ENCODE data around the gene GTPBP3.
A peak's percentile ranks its signal among the peaks of the same experiment; 100 is the strongest.

Gene GTPBP3

DNA sequence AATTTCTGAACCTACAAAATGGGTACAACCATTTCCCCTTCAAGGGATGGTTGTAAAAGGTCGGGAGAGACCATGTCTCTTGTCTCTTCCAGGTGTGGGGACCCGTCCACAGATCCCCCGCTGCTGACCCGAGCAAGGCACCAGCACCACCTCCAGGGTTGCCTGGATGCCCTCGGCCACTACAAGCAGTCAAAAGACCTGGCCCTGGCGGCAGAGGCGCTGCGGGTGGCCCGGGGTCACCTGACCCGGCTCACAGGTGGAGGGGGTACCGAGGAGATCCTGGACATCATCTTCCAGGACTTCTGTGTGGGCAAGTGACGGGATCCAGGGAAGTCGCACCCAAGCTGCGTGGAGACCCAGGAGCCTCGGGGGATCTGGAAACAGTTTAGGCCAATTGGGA is 4.0 kb downstream of the GTPBP3 start:
- peak overlapping the region; percentile 4; the same call in 1 of the 2 replicates for H3K27ac ChIP-seq

DNA sequence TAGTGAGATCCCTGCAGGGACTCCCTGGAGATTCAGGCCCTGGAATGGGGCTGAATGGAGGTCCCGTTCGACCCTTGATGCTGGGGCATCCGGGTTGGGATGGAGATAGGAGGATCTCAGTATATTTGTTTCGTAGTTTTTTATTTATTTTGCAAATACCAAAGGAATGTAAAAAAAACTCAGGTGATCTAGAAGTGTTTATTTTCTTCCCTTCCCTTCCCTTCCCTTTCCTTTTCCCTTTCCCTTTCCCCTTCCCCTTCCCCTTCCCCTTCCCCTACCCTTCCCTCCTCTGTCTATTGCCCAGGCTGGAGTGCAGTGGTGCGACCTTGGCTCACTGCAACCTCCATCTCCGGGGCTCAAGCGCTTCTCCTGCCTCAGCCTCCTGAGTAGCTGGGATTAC is 4.5 kb downstream of the GTPBP3 start:
- peak overlapping the region; percentile 4; the same call in 1 of the 2 replicates for H3K27ac ChIP-seq
- TF ChIP-seq, protein P1, sequence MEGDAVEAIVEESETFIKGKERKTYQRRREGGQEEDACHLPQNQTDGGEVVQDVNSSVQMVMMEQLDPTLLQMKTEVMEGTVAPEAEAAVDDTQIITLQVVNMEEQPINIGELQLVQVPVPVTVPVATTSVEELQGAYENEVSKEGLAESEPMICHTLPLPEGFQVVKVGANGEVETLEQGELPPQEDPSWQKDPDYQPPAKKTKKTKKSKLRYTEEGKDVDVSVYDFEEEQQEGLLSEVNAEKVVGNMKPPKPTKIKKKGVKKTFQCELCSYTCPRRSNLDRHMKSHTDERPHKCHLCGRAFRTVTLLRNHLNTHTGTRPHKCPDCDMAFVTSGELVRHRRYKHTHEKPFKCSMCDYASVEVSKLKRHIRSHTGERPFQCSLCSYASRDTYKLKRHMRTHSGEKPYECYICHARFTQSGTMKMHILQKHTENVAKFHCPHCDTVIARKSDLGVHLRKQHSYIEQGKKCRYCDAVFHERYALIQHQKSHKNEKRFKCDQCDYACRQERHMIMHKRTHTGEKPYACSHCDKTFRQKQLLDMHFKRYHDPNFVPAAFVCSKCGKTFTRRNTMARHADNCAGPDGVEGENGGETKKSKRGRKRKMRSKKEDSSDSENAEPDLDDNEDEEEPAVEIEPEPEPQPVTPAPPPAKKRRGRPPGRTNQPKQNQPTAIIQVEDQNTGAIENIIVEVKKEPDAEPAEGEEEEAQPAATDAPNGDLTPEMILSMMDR (IDR thresholded peaks at IDR 0.05), result no peak
- TF ChIP-seq ZFX (IDR thresholded peaks at IDR 0.05; ENCODE audit: borderline replicate concordance), result no peak

More for the DNA sequence above, 4.0 kb downstream of the GTPBP3 start:
- no peak for TF ChIP-seq ZFX (IDR thresholded peaks at IDR 0.05; ENCODE audit: borderline replicate concordance)
- TF ChIP-seq, protein P1 (IDR thresholded peaks at IDR 0.05), result no peak

DNA sequence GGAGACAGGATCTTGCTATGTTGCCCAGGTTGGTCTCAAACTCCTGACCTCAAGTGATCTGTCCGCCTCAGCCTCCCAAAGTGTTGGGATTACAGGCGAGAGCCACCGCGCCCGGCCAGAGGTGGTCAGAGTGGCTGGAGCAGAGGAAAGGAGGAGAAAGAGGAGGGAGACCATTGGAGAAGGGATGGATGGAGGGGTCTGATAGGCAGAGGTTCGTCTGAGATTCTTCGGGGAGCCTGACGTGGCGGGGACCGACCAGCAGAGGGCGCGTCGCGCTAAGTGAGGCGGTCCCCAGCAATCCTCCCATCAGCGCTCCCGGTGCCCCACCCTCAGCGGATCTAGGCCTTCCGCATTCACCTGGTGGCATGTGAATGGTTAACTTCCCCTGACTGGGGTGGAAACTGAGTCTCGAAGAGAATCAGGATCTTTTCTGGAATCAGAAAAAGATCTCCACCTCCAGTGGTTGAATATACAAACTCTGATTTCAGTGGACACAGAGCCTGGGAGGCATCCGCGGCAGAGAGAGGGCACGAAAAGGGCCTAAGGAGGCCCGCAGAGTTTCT is 8.8 kb downstream of the GTPBP3 start:
- H3K27ac ChIP-seq, result no peak overlapping the region
- TF ChIP-seq ZFX (IDR thresholded peaks at IDR 0.05; ENCODE audit: borderline replicate concordance), result no peak
- TF ChIP-seq, protein P1 (IDR thresholded peaks at IDR 0.05), result peak; percentile 94

DNA sequence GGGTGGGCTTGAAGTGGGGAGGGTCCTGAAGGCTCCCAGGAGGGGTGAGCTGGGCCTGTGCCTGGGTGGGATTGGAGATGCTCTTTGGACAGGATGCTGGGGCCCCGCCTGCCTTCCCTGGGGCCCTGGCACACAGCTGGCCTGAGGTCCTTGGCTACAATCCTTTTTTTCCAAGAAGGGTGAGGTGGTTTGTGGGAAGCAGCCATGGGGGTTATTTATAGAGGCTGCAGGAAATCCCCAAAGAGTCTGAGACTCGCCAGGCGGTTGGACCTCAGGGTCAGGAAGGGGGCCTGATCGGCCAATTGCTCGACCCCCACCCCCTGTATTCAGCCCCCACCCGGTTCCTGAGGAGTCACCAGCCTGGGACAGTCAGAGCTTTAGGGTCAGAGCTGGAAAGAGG is 10.0 kb downstream of the GTPBP3 start:
- TF ChIP-seq, protein P1 (IDR thresholded peaks at IDR 0.05), result no peak
- TF ChIP-seq ZFX (IDR thresholded peaks at IDR 0.05; ENCODE audit: borderline replicate concordance), result no peak
- H3K27ac ChIP-seq, result no peak overlapping the region

DNA sequence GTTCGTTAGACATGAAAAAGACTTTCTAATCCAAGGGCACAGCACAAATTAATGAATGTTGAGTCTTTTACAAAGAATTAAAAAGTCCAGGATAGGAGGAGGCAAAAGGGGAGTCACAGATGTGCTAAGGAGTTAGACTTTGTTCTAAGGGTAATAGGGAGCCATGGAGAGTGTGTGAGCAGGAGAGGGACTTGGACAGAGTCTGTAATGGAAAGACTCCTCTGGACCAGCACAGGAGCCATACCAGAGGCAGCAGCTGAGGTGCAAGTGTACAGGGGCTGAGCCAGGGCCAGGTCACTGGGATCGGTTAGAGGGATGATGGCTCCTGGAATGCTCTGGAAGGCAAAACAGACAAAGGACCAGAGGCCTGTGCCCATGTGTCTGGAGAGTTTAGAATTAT is 10.5 kb downstream of the GTPBP3 start:
- TF ChIP-seq, protein P1 (IDR thresholded peaks at IDR 0.05), result no peak
- no peak for TF ChIP-seq ZFX (IDR thresholded peaks at IDR 0.05; ENCODE audit: borderline replicate concordance)
- no peak overlapping the region for H3K27ac ChIP-seq

DNA sequence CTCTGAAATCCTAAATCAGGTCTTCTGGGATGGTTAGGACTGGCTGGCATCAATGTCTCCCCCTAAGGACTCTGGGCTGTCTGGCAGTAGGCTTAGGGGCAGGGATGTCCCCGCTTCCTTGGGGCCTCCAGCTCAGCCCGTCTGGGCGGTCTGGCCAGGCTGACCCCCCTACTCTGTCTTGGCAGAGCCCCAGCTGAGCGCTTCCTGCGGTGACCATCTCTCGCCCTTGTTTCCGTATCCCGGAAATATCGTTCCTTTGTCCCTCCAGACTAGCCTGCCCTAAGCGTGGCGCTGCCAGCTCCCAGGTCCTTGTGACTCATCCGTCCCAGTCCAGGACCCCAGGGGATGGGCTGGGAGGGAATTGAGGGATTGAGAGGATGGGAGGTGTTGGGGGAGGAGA is 11.3 kb downstream of the GTPBP3 start:
- no peak overlapping the region for H3K27ac ChIP-seq
- TF ChIP-seq, protein P1 (IDR thresholded peaks at IDR 0.05), result no peak
- no peak for TF ChIP-seq ZFX (IDR thresholded peaks at IDR 0.05; ENCODE audit: borderline replicate concordance)

DNA sequence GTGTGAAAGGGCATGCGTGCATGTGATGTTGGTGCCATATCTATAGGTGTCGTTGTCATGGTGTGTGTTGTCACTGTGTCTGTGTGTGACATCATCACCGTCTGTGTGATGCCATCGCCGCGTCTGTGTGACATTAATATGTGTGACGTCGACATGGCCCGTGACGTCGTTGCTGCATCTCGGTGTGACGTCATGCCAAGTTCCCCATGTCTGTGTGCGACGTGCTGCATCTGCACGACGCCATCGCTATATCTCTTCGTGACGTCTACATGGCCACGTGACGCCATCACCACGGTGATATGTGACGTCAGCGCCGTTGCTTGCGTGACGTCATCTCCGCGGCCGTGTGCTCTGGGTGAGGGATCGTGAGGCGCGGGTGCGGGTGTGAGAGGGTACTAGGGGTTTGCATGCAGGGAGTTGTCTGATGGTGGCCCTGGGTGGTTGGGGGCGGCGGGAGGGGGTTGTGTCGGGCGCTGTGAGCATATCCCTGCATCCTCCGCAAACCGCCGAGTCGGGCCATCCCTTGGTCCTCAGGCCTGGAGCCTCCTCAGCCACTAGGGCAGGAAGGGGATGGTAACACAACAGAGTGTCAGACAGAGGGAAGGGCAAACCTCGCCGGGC is 14.6 kb downstream of the GTPBP3 start:
- H3K27ac ChIP-seq, result no peak overlapping the region
- TF ChIP-seq, protein P1 (IDR thresholded peaks at IDR 0.05), result no peak
- no peak for TF ChIP-seq ZFX (IDR thresholded peaks at IDR 0.05; ENCODE audit: borderline replicate concordance)

Measured in 22Rv1 (cell line).